Vagina (tissue), 2 donors: ENCODE results near the gene SH3GL3. TPM values are rescaled to one million over a fixed set of nuclear protein-coding genes. Genes with fewer than 3 reads are reported as not detected.

Experiments used
- DNase-seq, 2 donors: peaks; one replicate each; pipeline ENCODE4 v3.0.0-alpha.2; 2017; ENCODE audit errors: extremely low spot score in 2 of 2
- H3K27ac ChIP-seq: fragments of 200-600 bp; sonication (generic); one replicate; pipeline ENCODE4 v1.5.1; 2019
- H3K27me3 ChIP-seq: fragments of 200-600 bp; sonication (generic); one replicate; pipeline ENCODE4 v1.5.1; 2019
- H3K36me3 ChIP-seq, 2 donors: fragments of 200-600 bp; sonication (generic); one replicate each; pipeline ENCODE4 v1.5.1; 2017 to 2019
- H3K4me1 ChIP-seq: fragments of 200-600 bp; sonication (generic); one replicate; pipeline ENCODE4 v1.5.1; 2019
- H3K4me3 ChIP-seq, 2 donors: fragments of 200-600 bp; sonication (generic); 1 replicate in 1 of 2; 2 replicates in 1 of 2; pipeline ENCODE4 v1.5.1; 2016 to 2019
- H3K9me3 ChIP-seq: fragments of 200-600 bp; sonication (generic); one replicate; pipeline ENCODE4 v1.5.1; 2019
- CTCF ChIP-seq, 3 experiments: fragments of 450-650 bp in 2 of 3; fragments of 200-600 bp in 1 of 3; sonication (generic) in 1 of 3; IDR thresholded peaks; one replicate each; pipeline ENCODE4 v1.5.1; 2017 to 2019; ENCODE audit warnings: antibody characterized with exemption in 3 of 3, mild to moderate bottlenecking in 2 of 3, moderate library complexity in 2 of 3
- POLR2A ChIP-seq, 2 donors: fragments of 450-650 bp; IDR thresholded peaks; one replicate each; pipeline ENCODE4 v1.6.1; 2017; ENCODE audit warnings: antibody characterized with exemption in 2 of 2, mild to moderate bottlenecking in 2 of 2, moderate library complexity in 2 of 2
- POLR2AphosphoS5 ChIP-seq, 2 donors: sonication (generic); formaldehyde crosslinking; IDR thresholded peaks; one replicate each; pipeline ENCODE4 v1.9.0; 2017; ENCODE audit warnings: antibody characterized with exemption in 2 of 2, mild to moderate bottlenecking in 2 of 2, low read depth in 1 of 2; ENCODE audit not compliant: insufficient read depth in 1 of 2
- intact Hi-C: fragments of 100-400 bp; cut with DNase I; formaldehyde crosslinking; loops from one replicate; pipeline ENCODE4 v1.15.1; 2023
- total RNA-seq: library from RNA; depleted of rRNA; stranded (reverse); fragments of >200 nt; gene quantifications from one replicate; pipeline ENCODE4 v1.2.3, GENCODE V29; 2016

The SH3GL3 gene
- total RNA-seq, 1 donor from 2014 or later = 3.9 TPM

GRCh38 chr15:83486363-83486762 lies 39.2 kb downstream of the SH3GL3 start:
- Histone ChIP-seq H3K4me3 (no peak overlapping the region), H3K36me3 (no peaks in the 10 kb centered on the region), H3K9me3 (no peaks in the 10 kb centered on the region), H3K4me1 (no peaks in the 10 kb centered on the region), H3K27ac (no peak overlapping the region), H3K27me3 (no peaks in the 10 kb centered on the region)
- DNase-seq = no peak
- no peak for TF ChIP-seq CTCF (IDR thresholded peaks at IDR 0.05)
- no peak for TF ChIP-seq POLR2AphosphoS5 (IDR thresholded peaks at IDR 0.05; ENCODE audit: insufficient read depth in 1 of 2, low read depth in 1 of 2)
- no peak for TF ChIP-seq POLR2A (IDR thresholded peaks at IDR 0.05)
- intact Hi-C loops = no loop called here

- Histone ChIP-seq H3K9me3 (no peaks in the 10 kb centered on the region), H3K4me3 (no peak overlapping the region), H3K27me3 (no peaks in the 10 kb centered on the region), H3K4me1 (no peaks in the 10 kb centered on the region), H3K27ac (no peak overlapping the region), H3K36me3 (no peaks in the 10 kb centered on the region)
- TF ChIP-seq POLR2AphosphoS5 (IDR thresholded peaks at IDR 0.05; ENCODE audit: insufficient read depth in 1 of 2, low read depth in 1 of 2) (no peak), CTCF (IDR thresholded peaks at IDR 0.05) (no peak), POLR2A (IDR thresholded peaks at IDR 0.05) (no peak)
- DNase-seq = no peak
- intact Hi-C loops = no loop called here
Measured at GRCh38 chr15:83487519-83487918, 40.4 kb downstream of the SH3GL3 start.

- intact Hi-C loops = no loop called here
- Histone ChIP-seq H3K4me3 (no peak overlapping the region), H3K4me1 (no peaks in the 10 kb centered on the region), H3K27ac (no peak overlapping the region), H3K9me3 (no peaks in the 10 kb centered on the region), H3K27me3 (no peaks in the 10 kb centered on the region), H3K36me3 (no peaks in the 10 kb centered on the region)
- TF ChIP-seq POLR2AphosphoS5 (IDR thresholded peaks at IDR 0.05; ENCODE audit: insufficient read depth in 1 of 2, low read depth in 1 of 2) = no peak
- no peak for TF ChIP-seq POLR2A (IDR thresholded peaks at IDR 0.05)
- TF ChIP-seq CTCF (IDR thresholded peaks at IDR 0.05) = no peak
- no peak for DNase-seq
Measured at GRCh38 chr15:83489690-83490089, 42.5 kb downstream of the SH3GL3 start.

- Histone ChIP-seq H3K27ac (no peak overlapping the region), H3K36me3 (no peaks in the 10 kb centered on the region), H3K9me3 (no peaks in the 10 kb centered on the region), H3K27me3 (no peaks in the 10 kb centered on the region), H3K4me1 (no peaks in the 10 kb centered on the region), H3K4me3 (no peak overlapping the region)
- intact Hi-C loops = no loop called here
- DNase-seq = no peak
- TF ChIP-seq POLR2AphosphoS5 (IDR thresholded peaks at IDR 0.05; ENCODE audit: insufficient read depth in 1 of 2, low read depth in 1 of 2) (no peak), CTCF (IDR thresholded peaks at IDR 0.05) (no peak), POLR2A (IDR thresholded peaks at IDR 0.05) (no peak)
Measured at GRCh38 chr15:83491486-83491885, 44.3 kb downstream of the SH3GL3 start.

GRCh38 chr15:83496766-83497165 lies 49.6 kb downstream of the SH3GL3 start:
- H3K27me3 ChIP-seq = no peaks in the 10 kb centered on the region
- DNase-seq = no peak
- H3K4me3 ChIP-seq = no peak overlapping the region
- H3K4me1 ChIP-seq = no peaks in the 10 kb centered on the region
- intact Hi-C loops = no loop called here
- no peaks in the 10 kb centered on the region for H3K9me3 ChIP-seq
- H3K27ac ChIP-seq = no peak overlapping the region
- H3K36me3 ChIP-seq = no peaks in the 10 kb centered on the region
- no peak for TF ChIP-seq CTCF (IDR thresholded peaks at IDR 0.05)
- no peak for TF ChIP-seq POLR2A (IDR thresholded peaks at IDR 0.05)
- TF ChIP-seq POLR2AphosphoS5 (IDR thresholded peaks at IDR 0.05; ENCODE audit: insufficient read depth in 1 of 2, low read depth in 1 of 2) = no peak
